Stimulated activated naive CD4-positive, alpha-beta T cell treated with Interleukin-2 at 50 U/mL for 16 hours (primary cell): ENCODE measurements around the gene SLC6A11.

ENCODE experiments used
- DNase-seq: peaks from one replicate; lab custom pipeline; 2025; lab: John Stamatoyannopoulos, UW

The SLC6A11 gene

GRCh38 chr3:10790713-10791112 lies 25.3 kb upstream of the SLC6A11 start:
- no peak for DNase-seq

- no peak for DNase-seq
Observed at GRCh38 chr3:10792208-10792607, 23.8 kb upstream of the SLC6A11 start.

GRCh38 chr3:10798600-10799367 lies 17.2 kb upstream of the SLC6A11 start:
- DNase-seq = no peak

- no peak for DNase-seq
Observed at GRCh38 chr3:10804183-10804648, 11.8 kb upstream of the SLC6A11 start.

- DNase-seq = no peak
Observed at GRCh38 chr3:10806006-10806405, 10.0 kb upstream of the SLC6A11 start.

- DNase-seq = no peak
Observed at GRCh38 chr3:10808130-10808735, 7.8 kb upstream of the SLC6A11 start.

- DNase-seq = no peak
Observed at GRCh38 chr3:10808974-10809373, 7.1 kb upstream of the SLC6A11 start.

- no peak for DNase-seq
Observed at GRCh38 chr3:10810376-10810775, 5.7 kb upstream of the SLC6A11 start.

GRCh38 chr3:10813425-10813824 lies 2.6 kb upstream of the SLC6A11 start:
- DNase-seq = no peak

GRCh38 chr3:10814623-10815022 lies 1.4 kb upstream of the SLC6A11 start:
- no peak for DNase-seq

- no peak for DNase-seq
Observed at GRCh38 chr3:10815487-10815886, 541 bp upstream of the SLC6A11 start.

GRCh38 chr3:10816863-10817253 lies 830 bp downstream of the SLC6A11 start:
- no peak for DNase-seq

GRCh38 chr3:10817506-10817905 lies 1.5 kb downstream of the SLC6A11 start:
- DNase-seq = no peak

GRCh38 chr3:10822055-10822454 lies 6.0 kb downstream of the SLC6A11 start:
- DNase-seq = no peak

- DNase-seq = no peak
Observed at GRCh38 chr3:10822708-10823515, 6.9 kb downstream of the SLC6A11 start.

GRCh38 chr3:10823516-10823818 lies 7.4 kb downstream of the SLC6A11 start:
- DNase-seq = no peak

- DNase-seq = no peak
Observed at GRCh38 chr3:10824468-10824867, 8.4 kb downstream of the SLC6A11 start.

GRCh38 chr3:10833855-10834414 lies 17.9 kb downstream of the SLC6A11 start:
- DNase-seq = no peak

GRCh38 chr3:10834951-10835350 lies 18.9 kb downstream of the SLC6A11 start:
- no peak for DNase-seq

GRCh38 chr3:10835406-10835805 lies 19.4 kb downstream of the SLC6A11 start:
- no peak for DNase-seq

- no peak for DNase-seq
Observed at GRCh38 chr3:10836676-10837075, 20.6 kb downstream of the SLC6A11 start.

GRCh38 chr3:10837849-10838248 lies 21.8 kb downstream of the SLC6A11 start:
- DNase-seq = no peak

- no peak for DNase-seq
Observed at GRCh38 chr3:10839167-10839566, 23.1 kb downstream of the SLC6A11 start.
